ENCODE results near the gene DUSP6. TPM values are rescaled to one million over a fixed set of nuclear protein-coding genes. Genes with fewer than 3 reads are reported as not detected.
A peak's percentile ranks its signal among the peaks of the same experiment; 100 is the strongest.

Gene DUSP6
- total and polyA plus RNA-seq, 12 donors = 9.4 to 43.4 (median 24.8) TPM

GRCh38 chr12:89357297-89357730 is 5.0 kb upstream of the DUSP6 start:
- no peak overlapping the region for H3K4me3 ChIP-seq
- peaks cover 0 to 33% (median 25%) of the 10 kb centered on the region in 9 donors for H3K4me1 ChIP-seq
- 84 to 95% methylated on average over 7 of the region's 7 CpGs for WGBS, 2 donors
- no peaks in the 10 kb centered on the region for H3K9me3 ChIP-seq
- H3K36me3 ChIP-seq = peaks cover 0 to 14% (median 0%) of the 10 kb centered on the region in 9 donors
- ATAC-seq (no peak), DNase-seq (no peak)
- intact Hi-C loops (cut with DNase I) = loop anchor here in 6 of 10 donors (5.0 to 10.0 kb wide), 5 partner anchors 97 to 303 kb away; partner anchors contain the start of genes GALNT4 (in 3 of the 6) and POC1B (in 3 of the 6)
- no peak overlapping the region for H3K27ac ChIP-seq
- no peaks in the 10 kb centered on the region for H3K27me3 ChIP-seq
- TF ChIP-seq CTCF (IDR thresholded peaks at IDR 0.05) = no peak

GRCh38 chr12:89356069-89356665 is 3.9 kb upstream of the DUSP6 start:
- DNase-seq (no peak), ATAC-seq (no peak)
- TF ChIP-seq CTCF (IDR thresholded peaks at IDR 0.05) = no peak
- peaks cover 0 to 33% (median 25%) of the 10 kb centered on the region in 9 donors for H3K4me1 ChIP-seq
- H3K27me3 ChIP-seq = no peaks in the 10 kb centered on the region
- intact Hi-C loops (cut with DNase I) = loop anchor here in 6 of 10 donors (5.0 to 10.0 kb wide), 5 partner anchors 99 to 301 kb away; partner anchors contain the start of genes GALNT4 (in 3 of the 6) and POC1B (in 3 of the 6)
- H3K36me3 ChIP-seq = peaks cover 0 to 7% (median 0%) of the 10 kb centered on the region in 9 donors
- no peaks in the 10 kb centered on the region for H3K9me3 ChIP-seq
- H3K4me3 ChIP-seq = no peak overlapping the region
- WGBS, 2 donors = 76 to 79% methylated on average over 4 of the region's 4 CpGs
- H3K27ac ChIP-seq = peak overlapping the region in 1 of 10 donors; percentile 100

GRCh38 chr12:89355243-89356068 is 3.2 kb upstream of the DUSP6 start:
- 83 to 85% methylated on average over 18 of the region's 18 CpGs for WGBS, 2 donors
- H3K9me3 ChIP-seq = no peaks in the 10 kb centered on the region
- TF ChIP-seq CTCF (IDR thresholded peaks at IDR 0.05) = peak in 2 of 9 donors; percentile 3 to 16
- peaks cover 0 to 9% (median 0%) of the 10 kb centered on the region in 9 donors for H3K36me3 ChIP-seq
- intact Hi-C loops (cut with DNase I) = loop anchor here in 7 of 10 donors (2.0 to 10.0 kb wide), 7 partner anchors 17 to 301 kb away; partner anchors contain the start of genes GALNT4 (in 3 of the 7) and POC1B (in 3 of the 7)
- peak overlapping the region in 8 of 10 donors; percentile 66 to 94 (median 80) for H3K4me3 ChIP-seq
- H3K27ac ChIP-seq = peak overlapping the region in 8 of 10 donors; percentile 95 to 100 (median 99)
- DNase-seq = no peak
- no peaks in the 10 kb centered on the region for H3K27me3 ChIP-seq
- no peak for ATAC-seq
- H3K4me1 ChIP-seq = peaks cover 0 to 33% (median 25%) of the 10 kb centered on the region in 9 donors

- no peaks in the 10 kb centered on the region for H3K27me3 ChIP-seq
- peaks cover 0 to 17% (median 0%) of the 10 kb centered on the region in 9 donors for H3K36me3 ChIP-seq
- TF ChIP-seq CTCF (IDR thresholded peaks at IDR 0.05) = no peak
- no peaks in the 10 kb centered on the region for H3K9me3 ChIP-seq
- no peak for DNase-seq
- WGBS, 2 donors = 45% methylated on average over 17 of the region's 17 CpGs
- intact Hi-C loops (cut with DNase I) = loop anchor here (2.0 to 10.0 kb wide), 16 partner anchors 18 to 302 kb away; partner anchors contain the start of genes POC1B (in 4 of the 10) and GALNT4 (in 3 of the 10)
- H3K4me3 ChIP-seq = peak overlapping the region; percentile 66 to 94 (median 82)
- ATAC-seq = no peak
- peaks cover 0 to 33% (median 25%) of the 10 kb centered on the region in 9 donors for H3K4me1 ChIP-seq
- H3K27ac ChIP-seq = peak overlapping the region; percentile 92 to 100 (median 99)
Observed at GRCh38 chr12:89354612-89355067, 2.3 kb upstream of the DUSP6 start.

All from heart right ventricle (tissue), 16 donors.